ENCODE measurements around the gene TMEM8B.
A peak's percentile ranks its signal among the peaks of the same experiment; 100 is the strongest.

TMEM8B gene

GRCh38 chr9:35839926-35840325 lies 10.9 kb downstream of the TMEM8B start:
- FAIRE-seq (no peak), DNase-seq (ENCODE audit: low spot score) (no peak)

- FAIRE-seq (no peak), DNase-seq (ENCODE audit: low spot score) (no peak)
Observed at GRCh38 chr9:35840881-35841644, 12.0 kb downstream of the TMEM8B start.

GRCh38 chr9:35841645-35841900 lies 12.5 kb downstream of the TMEM8B start:
- FAIRE-seq (no peak), DNase-seq (ENCODE audit: low spot score) (no peak)

- DNase-seq (ENCODE audit: low spot score) (no peak), FAIRE-seq (no peak)
Observed at GRCh38 chr9:35842020-35842745, 13.2 kb downstream of the TMEM8B start.

- DNase-seq (ENCODE audit: low spot score) (no peak), FAIRE-seq (no peak)
Observed at GRCh38 chr9:35842795-35843194, 13.8 kb downstream of the TMEM8B start.

- DNase-seq (ENCODE audit: low spot score) (peak; percentile 69), FAIRE-seq (peak; percentile 78)
Observed at GRCh38 chr9:35844628-35845270, 15.7 kb downstream of the TMEM8B start.

GRCh38 chr9:35845824-35846771 lies 17.1 kb downstream of the TMEM8B start:
- no peak for FAIRE-seq
- no peak for DNase-seq (ENCODE audit: low spot score)

GRCh38 chr9:35847792-35848572 lies 19.0 kb downstream of the TMEM8B start:
- DNase-seq (ENCODE audit: low spot score) (peak; percentile 62), FAIRE-seq (no peak)

GRCh38 chr9:35852267-35852815 lies 23.3 kb downstream of the TMEM8B start:
- DNase-seq (ENCODE audit: low spot score) (no peak), FAIRE-seq (no peak)

- no peak for DNase-seq (ENCODE audit: low spot score)
- no peak for FAIRE-seq
Observed at GRCh38 chr9:35852876-35853865, 24.1 kb downstream of the TMEM8B start.

GRCh38 chr9:35854091-35854762 lies 25.2 kb downstream of the TMEM8B start:
- no peak for FAIRE-seq
- DNase-seq (ENCODE audit: low spot score) = no peak

GRCh38 chr9:35856206-35856605 lies 27.2 kb downstream of the TMEM8B start:
- FAIRE-seq (no peak), DNase-seq (ENCODE audit: low spot score) (no peak)

GRCh38 chr9:35856882-35857281 lies 27.9 kb downstream of the TMEM8B start:
- no peak for DNase-seq (ENCODE audit: low spot score)
- FAIRE-seq = no peak

- DNase-seq (ENCODE audit: low spot score) (no peak), FAIRE-seq (no peak)
Observed at GRCh38 chr9:35858458-35858857, 29.4 kb downstream of the TMEM8B start.

- FAIRE-seq (no peak), DNase-seq (ENCODE audit: low spot score) (no peak)
Observed at GRCh38 chr9:35859310-35859989, 30.4 kb downstream of the TMEM8B start.

- DNase-seq (ENCODE audit: low spot score) (no peak), FAIRE-seq (no peak)
Observed at GRCh38 chr9:35859990-35860339, 30.9 kb downstream of the TMEM8B start.

GRCh38 chr9:35861161-35861897 lies 32.3 kb downstream of the TMEM8B start:
- DNase-seq (ENCODE audit: low spot score) (no peak), FAIRE-seq (no peak)

Data from RCC 7860 (cell line).